Caki2 (cell line): ENCODE data around the gene UIMC1. TPM values are rescaled to one million over a fixed set of nuclear protein-coding genes. Genes with fewer than 3 reads are reported as not detected.

Experiments used
- DNase-seq: peaks from one replicate; pipeline ENCODE4 v3.0.0-alpha.2; 2015; ENCODE audit warnings: low read depth
- in situ Hi-C: cut with HindIII; loops from 2 replicates; pipeline ENCODE4 v1.10.0; 2016; ENCODE audit warnings: low sequenced_read_pairs, low pct_unique_long_range_greater_than_20kb, mixed read lengths
- total RNA-seq: library from RNA; depleted of rRNA; stranded (reverse); fragments of >200 nt; shearing (Covaris generic); gene quantifications from 2 replicates; pipeline ENCODE4 v1.2.3, GENCODE V29; 2014; ENCODE audit warnings: low replicate concordance; rRNA removed

Gene UIMC1
- total RNA-seq, 1 experiment from 2014 or later: 41.8 TPM

- no peak for DNase-seq
- in situ Hi-C loops: no loop called here
These were observed 138.5 kb downstream of the UIMC1 start for GRCh38 chr5:176868126-176868525.

- no peak for DNase-seq
- in situ Hi-C loops: no loop called here
These were observed 139.8 kb downstream of the UIMC1 start for GRCh38 chr5:176866707-176867310.

- no peak for DNase-seq
- in situ Hi-C loops: no loop called here
These were observed 140.6 kb downstream of the UIMC1 start for GRCh38 chr5:176865964-176866363.

GRCh38 chr5:176864755-176865154, 141.8 kb downstream of the UIMC1 start:
- in situ Hi-C loops: no loop called here
- DNase-seq: no peak

- no peak for DNase-seq
- in situ Hi-C loops: no loop called here
These were observed 142.8 kb downstream of the UIMC1 start for GRCh38 chr5:176863765-176864098.

- no peak for DNase-seq
- in situ Hi-C loops: no loop called here
These were observed 143.4 kb downstream of the UIMC1 start for GRCh38 chr5:176863041-176863764.

- in situ Hi-C loops: no loop called here
- no peak for DNase-seq
These were observed 144.1 kb downstream of the UIMC1 start for GRCh38 chr5:176862330-176862995.

GRCh38 chr5:176861276-176861675, 145.3 kb downstream of the UIMC1 start:
- no peak for DNase-seq
- in situ Hi-C loops: no loop called here

- in situ Hi-C loops: no loop called here
- DNase-seq: no peak
These were observed 146.2 kb downstream of the UIMC1 start for GRCh38 chr5:176860381-176860780.

- in situ Hi-C loops: no loop called here
- DNase-seq: no peak
These were observed 146.7 kb downstream of the UIMC1 start for GRCh38 chr5:176859916-176860315.

GRCh38 chr5:176857894-176858273, 148.7 kb downstream of the UIMC1 start:
- in situ Hi-C loops: no loop called here
- no peak for DNase-seq

GRCh38 chr5:176857216-176857893, 149.2 kb downstream of the UIMC1 start:
- in situ Hi-C loops: no loop called here
- DNase-seq: no peak

GRCh38 chr5:176856746-176857145, 149.8 kb downstream of the UIMC1 start:
- no peak for DNase-seq
- in situ Hi-C loops: no loop called here

- in situ Hi-C loops: no loop called here
- no peak for DNase-seq
These were observed 151.0 kb downstream of the UIMC1 start for GRCh38 chr5:176855598-176855997.

Other genes with a start within 250 kb of the UIMC1 start
- 4.1 and 6.8 TPM in 2 replicates for gene UNC5A, start 196.2 kb downstream of the UIMC1 start, total RNA-seq
- not detected in 2 replicates for gene HK3, start 107.4 kb downstream of the UIMC1 start, total RNA-seq
- gene ZNF346, start 15.9 kb upstream of the UIMC1 start, total RNA-seq: 23.8 and 26.0 TPM in 2 replicates
- gene FGFR4, start 80.1 kb upstream of the UIMC1 start, total RNA-seq: 110 and 132 TPM in 2 replicates
- gene NSD1, start 127.0 kb upstream of the UIMC1 start, total RNA-seq: 15.4 and 18.5 TPM in 2 replicates